ENCODE results near the gene TRABD.
"Not testable (repeated sequence)": the region's sequence is repeated elsewhere in the genome, so short reads cannot be mapped to it uniquely, and the experiment has no call there.

Gene TRABD

DNA sequence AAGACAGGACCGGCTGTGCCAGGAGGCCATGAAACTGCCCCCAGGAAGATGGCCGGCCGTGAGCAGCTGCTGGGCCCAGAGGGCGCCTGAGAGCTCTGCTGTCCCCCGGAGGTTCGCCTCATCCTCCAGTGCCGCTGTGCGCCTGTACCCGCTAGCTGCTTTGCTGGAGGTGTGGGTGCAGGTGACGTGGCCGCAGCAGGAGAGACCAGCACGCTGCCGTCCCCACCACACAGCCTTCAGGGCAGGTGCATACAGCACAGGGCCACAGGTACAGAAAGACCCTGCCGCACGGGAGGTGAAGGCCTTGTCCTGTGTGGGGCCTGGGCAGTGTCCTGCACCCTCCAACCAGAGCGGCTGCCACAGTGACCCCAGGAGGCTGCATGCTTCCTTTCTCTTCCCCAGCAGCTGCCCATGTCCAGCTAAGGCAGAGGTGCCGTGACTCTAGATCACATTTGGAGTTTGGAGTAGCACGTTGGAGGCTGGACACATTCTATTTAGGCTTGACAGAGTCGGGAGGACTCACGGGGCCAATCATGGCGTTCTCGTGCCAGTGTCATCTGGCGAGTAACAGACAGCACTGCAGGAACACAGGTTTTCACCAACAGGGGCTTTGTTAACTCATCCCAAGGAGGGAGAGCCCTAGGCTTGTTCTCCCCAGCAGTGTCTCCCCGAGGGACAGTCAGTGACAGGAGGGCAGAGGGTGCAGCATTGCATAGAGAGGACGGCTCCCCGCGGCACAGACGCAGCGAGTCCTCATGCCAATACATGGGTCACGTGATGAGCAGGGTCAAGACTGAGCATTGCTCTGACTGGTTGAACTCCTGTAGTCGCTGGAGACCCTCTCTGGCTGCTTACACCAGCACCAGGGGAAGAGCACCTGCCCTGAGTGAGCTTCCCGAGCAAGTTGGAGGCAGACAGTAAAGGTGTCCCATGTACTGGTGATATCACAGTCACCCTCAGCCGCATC, 33.9 kb upstream of the TRABD start:
- DNase-seq (ENCODE audit: low read depth): no peak

DNA sequence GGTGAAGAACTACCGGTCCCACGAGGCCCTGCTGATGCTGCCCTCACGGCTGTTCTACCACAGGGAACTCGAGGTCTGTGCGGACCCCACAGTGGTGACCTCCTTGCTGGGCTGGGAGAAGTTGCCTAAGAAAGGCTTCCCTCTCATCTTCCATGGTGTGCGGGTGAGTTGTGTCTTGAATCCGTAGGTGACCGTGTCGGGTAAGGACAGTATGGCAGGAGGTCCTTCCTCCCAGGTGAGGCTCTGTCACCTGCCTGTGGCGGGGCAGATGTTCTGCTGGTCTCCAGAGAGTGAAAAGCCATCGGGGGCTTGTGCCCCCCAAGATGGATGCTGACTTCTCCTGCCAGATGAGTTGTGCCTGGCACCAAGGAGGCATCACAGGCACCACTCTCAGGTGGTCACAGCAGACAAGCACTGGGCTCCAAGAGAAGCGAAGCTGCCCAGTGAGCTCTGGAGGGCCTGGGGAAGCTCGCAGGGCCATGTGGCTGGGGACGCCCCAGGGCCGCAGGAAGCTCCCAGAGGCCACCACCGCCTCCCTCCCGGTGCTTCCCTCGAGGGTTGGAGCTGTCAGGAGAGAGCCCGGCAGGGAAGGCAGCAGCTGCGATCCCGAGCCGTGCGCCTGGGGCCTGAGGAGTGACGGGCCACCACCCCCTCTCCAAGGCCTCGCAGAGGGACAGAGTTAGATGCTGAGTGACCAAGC, 32.5 kb upstream of the TRABD start:
- DNase-seq (ENCODE audit: low read depth): no peak

DNA sequence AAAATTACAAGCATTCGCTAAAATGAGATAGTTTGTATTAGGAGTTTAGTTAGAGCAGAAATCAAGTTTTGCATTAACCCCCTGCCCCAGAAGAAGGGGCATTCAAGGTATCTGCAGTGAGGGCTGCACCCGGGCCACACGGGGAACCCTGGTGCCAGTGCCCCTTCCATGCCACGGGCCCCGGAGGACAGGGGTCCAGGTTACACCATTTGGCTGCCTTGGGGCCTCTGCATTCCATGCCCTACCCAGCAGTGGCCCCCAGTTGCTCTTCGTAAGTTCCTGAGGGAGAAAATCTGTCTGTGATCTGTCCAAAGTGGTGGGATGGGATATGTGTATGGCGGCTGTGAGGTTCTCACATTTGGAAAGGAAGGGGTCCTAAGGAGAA, 32.0 kb upstream of the TRABD start:
- no peak for DNase-seq (ENCODE audit: low read depth)

DNA sequence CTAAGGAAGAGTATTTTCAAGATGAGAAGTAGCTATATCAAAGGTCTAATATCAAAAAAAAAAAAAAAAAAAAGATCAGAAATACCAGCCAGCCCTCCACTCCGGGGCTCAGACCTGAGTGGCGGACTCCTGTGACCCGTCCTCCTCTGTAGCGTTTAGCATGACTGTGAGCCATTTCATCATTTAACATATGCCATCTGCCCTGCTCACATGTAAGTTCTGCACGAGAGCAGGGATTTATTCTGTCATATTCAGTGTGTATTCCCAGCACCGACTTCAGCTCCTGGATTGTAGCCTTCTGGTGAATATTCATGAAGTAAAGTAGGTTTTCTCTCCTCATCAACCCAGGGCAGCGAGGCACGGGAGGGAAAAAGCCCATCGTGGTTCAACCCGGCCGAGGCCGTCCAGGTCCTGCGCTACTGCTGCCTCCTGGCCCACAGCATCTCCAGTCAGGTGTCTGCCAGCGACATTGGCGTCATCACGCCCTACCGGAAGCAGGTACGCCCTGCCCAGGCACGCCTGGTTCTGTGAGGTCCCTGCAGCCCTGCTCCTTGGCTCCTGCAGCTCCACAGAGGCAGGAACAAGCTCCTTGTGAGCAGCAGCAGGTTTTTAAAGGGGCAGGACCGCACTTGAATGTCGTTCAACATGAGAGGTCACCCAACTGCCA, 27.9 kb upstream of the TRABD start:
- no peak for DNase-seq (ENCODE audit: low read depth)

DNA sequence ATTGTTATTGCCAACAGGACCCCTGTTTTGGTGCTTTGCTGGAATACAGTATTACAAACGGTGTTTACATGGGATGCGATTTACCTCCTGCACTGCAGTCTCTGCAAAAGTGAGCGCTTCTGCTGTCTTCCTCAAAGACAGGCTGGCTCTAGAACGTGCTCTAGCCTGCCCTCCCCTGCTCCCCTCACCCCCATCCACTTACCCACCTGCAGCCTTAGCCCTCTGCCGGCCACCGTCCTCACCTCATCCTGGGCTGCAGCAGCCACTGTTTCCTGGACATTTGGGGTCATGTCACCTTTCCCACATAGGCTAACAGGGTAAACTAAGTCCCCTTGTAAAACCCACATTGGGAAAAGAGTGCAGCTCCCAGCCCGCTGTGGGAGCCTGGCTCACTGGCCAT, 24.8 kb upstream of the TRABD start:
- DNase-seq (ENCODE audit: low read depth): no peak

DNA sequence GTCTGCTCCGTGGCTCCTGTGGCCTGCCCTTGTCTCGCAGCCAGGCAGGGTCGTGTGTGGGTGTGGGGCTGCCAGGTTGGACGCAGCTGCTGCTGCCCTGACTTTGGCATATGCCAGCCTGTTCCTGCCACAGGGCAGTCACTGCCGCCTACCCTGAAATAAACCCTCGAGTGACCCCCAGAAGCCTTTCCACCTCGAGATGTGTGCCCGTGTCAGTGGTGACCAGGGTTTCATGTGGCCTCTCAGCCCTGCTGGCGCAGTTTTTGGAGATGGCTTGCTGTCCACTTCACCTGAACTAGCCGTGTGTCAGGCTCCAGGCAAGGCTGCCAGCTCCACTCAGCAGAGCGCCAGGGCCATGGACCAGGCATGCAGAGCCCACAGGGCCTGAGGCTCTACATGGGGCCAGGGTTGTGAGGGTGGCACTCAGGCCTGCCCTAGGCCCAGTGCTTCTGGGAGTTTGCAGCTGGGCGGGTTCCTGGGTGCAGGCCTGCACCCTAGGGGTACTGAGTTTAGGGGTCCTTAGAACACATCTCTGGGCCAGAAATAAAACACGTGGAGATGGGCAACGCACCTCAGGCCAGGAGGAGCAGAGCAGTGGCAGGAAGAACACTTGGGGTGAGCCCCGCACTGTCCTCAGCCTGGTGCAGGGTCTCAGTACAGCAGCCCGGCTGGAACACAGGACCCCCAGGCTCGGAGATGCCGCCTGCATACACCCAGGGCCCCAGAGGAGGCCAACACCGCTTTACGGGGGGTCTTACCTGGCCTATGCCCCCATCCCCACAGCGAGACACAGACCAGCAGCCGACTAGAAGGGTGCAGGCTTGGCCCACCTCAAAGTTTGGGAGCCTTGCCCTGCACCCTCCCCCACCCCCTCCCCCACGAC, 24.0 kb upstream of the TRABD start:
- DNase-seq (ENCODE audit: low read depth): no peak

DNA sequence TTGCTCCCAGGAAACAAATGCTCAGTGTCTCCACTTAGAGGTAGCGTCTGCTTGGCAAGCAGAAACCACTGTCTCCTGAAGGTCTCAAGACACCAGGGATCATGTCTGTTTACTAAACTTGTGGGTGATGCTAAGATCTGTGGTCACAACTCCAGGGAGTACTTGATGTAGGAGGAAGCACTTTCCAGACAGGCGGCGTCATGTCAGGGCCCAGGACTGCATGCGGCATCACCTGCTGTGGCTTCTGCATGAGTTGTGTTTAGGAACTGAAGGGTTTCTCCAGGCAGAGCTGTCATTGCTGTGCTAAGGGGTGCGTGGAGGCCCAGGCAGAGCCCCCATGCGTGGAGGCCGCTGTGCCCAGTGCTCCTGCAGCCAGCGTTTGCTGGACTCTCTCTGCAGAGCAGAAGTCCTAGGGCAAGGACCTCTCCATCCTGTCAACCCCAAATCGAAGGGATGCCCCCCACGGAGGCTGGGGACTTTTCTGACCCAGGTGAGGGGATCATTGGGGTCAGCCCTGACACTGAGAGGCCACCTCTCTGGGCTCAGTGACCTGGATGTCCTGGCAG, 23.2 kb upstream of the TRABD start:
- DNase-seq (ENCODE audit: low read depth): no peak

DNA sequence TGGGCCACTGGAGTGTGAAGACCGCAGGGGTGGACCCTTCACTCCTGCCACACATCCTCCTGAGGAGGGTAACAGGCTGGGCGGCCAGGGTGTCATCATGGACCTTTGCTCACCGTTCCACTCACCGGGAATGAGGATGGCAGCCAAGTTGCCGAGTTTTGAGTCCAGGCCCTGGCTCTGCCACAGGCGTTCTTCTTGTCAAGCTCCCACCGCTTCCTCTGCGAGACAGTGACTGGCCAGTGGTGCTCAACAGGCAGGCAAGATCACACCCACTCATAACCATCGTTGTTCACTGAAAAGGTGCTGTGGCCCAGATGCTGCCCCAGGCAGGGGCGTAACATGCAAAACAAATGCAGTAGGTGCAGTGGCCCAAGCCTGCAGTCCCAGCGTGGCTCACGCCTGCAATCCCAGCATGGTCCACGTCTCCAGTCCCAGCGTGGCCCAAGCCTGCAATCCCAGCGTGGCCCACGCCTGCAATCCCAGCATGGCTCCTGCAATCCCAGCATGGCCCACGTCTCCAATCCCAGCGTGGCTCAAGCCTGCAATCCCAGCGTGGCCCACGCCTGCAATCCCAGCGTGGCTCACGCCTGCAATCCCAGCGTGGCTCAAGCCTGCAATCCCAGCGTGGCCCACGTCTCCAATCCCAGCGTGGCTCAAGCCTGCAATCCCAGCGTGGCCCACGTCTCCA, 20.1 kb upstream of the TRABD start:
- no peak for DNase-seq (ENCODE audit: low read depth)

DNA sequence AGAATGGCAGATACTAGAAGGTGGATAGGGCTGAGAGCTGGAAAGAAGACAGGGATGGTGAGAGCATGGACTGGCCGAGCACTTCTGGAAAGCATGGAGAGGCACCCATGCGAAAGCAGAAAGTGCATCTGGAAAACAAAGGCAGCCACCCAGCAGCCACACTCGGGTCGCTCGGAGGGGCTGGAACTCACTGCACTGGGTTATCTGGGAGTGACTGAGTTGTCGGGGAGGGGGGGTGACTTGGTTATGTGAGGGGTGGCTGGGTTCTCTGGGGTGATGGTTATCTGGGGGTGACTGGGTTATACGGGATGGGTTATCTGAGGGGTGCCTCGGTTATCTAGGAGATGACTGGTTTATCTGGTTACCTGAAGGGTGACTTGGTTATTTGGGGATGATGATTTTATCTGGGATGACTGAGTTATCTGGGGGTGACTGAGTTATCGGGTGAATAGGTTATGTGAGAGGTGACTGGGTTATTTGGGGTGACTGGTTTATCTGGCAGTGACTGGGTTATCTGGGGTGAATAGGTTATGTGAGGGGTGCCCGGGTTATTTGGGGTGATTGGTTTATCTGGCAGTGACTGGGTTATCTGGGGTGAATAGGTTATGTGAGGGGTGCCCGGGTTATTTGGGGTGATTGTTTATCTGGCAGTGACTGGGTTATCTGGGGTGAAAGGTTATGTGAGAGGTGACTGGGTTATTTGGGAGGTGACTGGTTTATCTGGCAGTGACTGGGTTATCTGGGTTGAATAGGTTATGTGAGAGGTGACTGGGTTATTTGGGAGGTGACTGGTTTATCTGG, 17.8 kb upstream of the TRABD start:
- DNase-seq (ENCODE audit: low read depth): no peak

DNA sequence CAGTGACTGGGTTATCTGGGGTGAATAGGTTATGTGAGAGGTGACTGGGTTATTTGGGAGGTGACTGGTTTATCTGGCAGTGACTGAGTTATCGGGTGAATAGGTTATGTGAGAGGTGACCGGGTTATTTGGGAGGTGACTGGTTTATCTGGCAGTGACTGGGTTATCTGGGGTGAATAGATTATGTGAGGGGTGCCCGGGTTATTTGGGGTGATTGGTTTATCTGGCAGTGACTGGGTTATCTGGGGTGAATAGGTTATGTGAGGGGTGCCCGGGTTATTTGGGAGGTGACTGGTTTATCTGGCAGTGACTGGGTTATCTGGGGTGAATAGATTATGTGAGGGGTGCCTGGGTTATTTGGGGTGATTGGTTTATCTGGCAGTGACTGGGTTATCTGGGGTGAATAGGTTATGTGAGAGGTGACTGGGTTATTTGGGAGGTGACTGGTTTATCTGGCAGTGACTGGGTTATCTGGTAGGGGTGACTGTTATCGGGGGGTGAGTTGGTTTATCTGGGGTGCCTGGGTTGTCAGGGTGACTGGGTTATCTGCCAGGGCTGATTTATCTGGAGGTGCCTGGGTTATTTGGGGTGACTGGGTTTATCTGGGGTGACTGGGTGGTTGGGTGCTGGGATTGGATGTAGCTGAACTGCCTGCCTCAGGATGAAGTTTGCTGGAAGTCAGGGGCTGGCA, 17.1 kb upstream of the TRABD start:
- not testable (repeated sequence) for DNase-seq (ENCODE audit: low read depth)

DNA sequence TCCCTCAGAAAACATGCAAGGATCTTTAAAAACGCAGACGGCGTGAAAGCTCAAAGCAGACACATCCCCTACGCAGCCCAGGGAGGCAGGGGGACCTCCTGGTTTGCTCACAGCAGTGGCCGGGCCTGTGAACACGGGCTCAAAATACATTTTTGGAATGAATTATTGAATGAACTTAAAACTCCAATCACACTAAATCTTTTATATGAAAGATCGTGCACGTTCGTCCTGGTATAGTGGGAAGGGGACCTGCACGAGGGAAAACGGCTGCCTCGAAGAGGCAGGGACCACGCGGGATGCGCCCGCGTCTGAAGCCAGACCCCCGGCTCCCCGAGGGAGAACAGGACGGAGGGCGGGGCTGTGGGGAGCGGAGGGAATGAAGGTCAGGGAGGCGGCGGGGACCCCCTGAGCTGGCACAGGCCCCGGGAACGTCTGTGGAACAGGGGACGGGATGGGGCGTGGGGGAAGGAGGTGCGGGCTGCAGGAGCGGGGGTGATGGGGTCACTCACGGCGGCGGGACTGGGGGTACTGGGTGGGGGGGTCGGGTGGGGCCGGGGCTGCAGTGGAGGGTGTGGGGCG, 16.4 kb upstream of the TRABD start:
- no peak for DNase-seq (ENCODE audit: low read depth)

DNA sequence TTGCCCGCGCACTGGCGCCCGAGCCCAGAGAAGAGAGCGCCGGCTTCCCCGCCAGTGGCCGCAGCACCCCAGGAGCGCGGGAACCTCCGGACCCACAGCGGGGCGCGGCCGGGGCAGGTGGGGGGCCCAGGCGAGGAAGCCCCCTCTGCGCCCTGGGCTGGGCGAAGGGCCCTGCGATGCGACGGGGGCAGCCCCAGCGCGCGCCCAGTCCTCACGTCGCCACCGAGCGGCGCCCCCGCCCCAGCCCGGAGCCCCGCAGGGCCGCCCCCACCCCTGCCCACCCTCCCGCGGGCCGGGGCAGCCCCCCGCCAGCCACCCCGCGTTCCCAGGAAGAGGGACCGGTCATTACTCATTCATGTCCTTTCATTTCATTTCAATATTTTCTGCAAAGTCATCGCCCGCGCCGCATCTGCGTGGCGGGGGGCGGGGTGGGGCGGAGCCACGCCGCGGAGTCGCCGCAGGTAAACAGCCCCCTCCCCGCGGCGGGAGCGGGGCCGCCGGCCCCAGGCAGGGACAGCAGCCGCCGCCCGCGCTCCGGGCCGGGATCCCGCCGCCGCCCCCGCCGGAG, 15.9 kb upstream of the TRABD start:
- DNase-seq (ENCODE audit: low read depth): no peak

DNA sequence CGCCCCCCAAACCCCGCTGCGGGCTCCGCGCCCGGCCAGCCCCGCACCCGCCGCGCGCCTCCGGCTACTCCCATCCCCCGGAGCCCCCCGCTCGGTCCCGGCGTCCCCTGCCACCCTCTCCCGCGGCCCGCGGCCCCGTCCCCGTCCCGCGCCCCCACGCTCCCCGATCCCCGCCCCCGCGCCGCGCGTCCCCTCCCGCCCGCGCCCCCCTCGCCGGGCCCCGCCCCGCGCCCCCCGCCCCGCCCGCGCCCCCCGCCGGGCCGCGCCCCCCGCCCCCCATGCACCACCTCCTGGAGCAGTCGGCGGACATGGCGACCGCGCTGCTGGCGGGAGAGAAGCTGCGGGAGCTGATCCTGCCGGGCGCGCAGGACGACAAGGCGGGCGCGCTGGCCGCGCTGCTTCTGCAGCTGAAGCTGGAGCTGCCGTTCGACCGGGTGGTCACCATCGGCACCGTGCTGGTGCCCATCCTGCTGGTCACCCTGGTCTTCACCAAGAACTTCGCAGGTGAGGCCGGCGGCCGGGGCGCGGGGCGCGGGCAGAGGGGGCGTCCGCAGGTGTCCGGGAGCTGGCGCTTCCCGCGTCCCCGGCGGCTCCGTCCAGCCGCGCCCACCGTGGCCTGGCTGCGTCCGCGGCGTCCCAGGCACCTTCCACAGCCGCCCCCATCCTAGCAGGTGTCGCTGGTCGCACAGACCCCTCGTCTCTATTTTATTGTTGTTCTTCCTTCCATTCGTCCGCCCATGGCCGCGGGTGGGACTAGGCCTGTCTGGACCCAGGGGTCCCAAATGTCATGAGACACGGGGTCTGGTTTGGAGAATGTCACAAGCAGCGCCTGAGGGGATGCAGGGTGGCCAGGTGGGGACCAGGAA, 15.0 kb upstream of the TRABD start, which contains the start of gene PANX2:
PANX2 (plus strand) TSS at position 279 of the 866 bp plus-strand sequence; CDS start at position 279, 0 bp downstream.
- no peak for DNase-seq (ENCODE audit: low read depth)

DNA sequence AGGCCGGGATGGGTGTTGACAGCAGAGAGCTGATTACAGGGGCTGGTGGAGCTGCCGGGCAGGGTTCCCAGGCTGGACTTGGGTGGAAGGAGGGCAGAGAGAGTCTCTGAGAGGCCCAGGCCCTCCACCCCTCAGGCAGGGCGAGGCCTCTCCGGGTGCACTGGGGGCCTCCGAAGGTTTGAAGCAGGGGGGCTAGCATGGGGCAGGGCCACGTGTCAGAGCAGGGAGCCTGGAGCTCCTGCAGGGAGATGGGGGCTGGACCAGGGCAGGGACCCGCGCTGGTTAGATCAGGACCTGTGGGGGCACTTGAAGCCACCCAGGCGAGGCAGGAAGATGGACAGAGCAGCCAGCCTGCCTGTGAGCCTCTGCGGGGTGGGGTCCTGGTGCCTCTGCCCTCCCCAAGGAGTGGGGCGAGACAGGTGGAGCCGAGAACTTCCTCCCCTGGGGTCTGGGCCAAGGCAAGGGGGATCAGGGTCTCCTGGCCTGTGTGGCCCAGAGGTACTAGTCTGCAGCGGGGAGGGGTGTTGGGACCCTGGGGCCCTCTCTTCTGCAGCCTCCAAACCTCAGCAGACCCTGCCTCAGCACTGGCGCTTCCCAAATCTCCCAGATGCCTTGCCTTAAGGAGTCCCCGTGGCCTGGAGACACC, 14.3 kb upstream of the TRABD start:
- DNase-seq (ENCODE audit: low read depth): no peak

DNA sequence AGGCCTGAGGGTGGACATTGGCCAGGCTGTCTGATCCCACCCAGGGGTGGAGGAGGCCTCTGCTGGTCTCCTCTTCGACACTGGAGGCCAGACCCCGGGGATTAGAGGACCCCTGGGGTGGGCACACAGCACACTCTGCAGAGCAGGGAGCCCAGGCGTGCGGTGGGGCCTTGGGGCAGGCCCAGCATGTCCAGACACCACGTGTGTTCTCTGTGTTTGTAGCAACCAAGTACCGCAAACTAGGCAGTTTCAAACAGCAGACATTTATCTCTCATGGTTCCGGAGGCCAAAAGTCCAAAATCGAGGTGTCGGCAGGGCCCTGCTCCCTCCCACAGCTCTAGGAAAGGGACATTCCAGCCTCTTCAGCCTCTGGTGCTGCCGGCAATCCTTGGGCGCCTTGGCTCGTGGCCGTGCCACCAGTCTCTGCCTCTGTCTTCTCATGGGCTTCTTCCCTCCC, 13.7 kb upstream of the TRABD start:
- DNase-seq (ENCODE audit: low read depth): no peak

DNA sequence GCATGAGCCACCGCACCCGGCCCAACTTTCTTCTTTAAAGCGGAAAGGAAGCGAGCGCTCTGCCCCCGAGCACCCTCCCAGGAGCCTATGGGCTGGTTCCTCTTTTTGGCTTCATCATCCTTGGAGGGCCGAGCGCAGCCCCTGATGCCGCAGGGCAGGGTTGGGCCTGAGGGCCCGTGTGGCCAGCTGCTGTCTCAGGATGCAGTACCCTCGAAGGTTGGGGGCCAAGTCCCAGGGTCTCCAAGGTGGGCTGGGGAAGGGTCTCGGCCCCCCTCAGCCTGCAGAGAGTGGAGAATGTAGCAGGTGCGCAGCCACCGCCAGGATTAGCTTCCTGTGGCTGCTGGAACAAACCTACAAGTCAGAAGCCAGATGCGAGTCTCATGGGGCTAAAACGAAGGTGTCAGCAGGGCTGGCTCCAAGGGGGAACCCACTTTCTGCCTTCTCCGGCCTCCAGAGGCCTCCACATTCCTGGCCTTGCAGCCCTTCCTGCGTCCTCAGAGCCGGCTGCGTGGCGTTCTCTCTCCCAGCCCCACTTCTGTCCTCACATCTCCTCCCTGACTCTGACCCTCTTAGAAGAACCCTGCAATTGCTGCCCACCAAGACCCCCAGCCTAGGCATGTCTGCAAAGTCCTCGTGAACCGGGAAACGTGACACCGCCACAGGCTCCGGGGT, 12.3 kb upstream of the TRABD start:
- DNase-seq (ENCODE audit: low read depth): no peak
